NCI-H146 treated with DMSO at 0.1 percent for 48 hours (cell line): ENCODE data around the gene ADAM33.

Experiments used
- DNase-seq: peaks from one replicate; lab custom pipeline; 2025; ENCODE audit not compliant: unreplicated experiment; lab: John Stamatoyannopoulos, UW

The ADAM33 gene

GRCh38 chr20:3707508-3707899, 25.7 kb upstream of the ADAM33 start:
- no peak for DNase-seq

- DNase-seq, result no peak
Measured at GRCh38 chr20:3706774-3707507, 25.1 kb upstream of the ADAM33 start.

- no peak for DNase-seq
Measured at GRCh38 chr20:3705970-3706739, 24.3 kb upstream of the ADAM33 start.

GRCh38 chr20:3705491-3705969, 23.7 kb upstream of the ADAM33 start:
- no peak for DNase-seq

- DNase-seq, result no peak
Measured at GRCh38 chr20:3704087-3704486, 22.3 kb upstream of the ADAM33 start.

- DNase-seq, result no peak
Measured at GRCh38 chr20:3702611-3703391, 21.0 kb upstream of the ADAM33 start.

GRCh38 chr20:3701061-3701998, 19.5 kb upstream of the ADAM33 start:
- no peak for DNase-seq

- DNase-seq, result no peak
Measured at GRCh38 chr20:3699037-3699436, 17.2 kb upstream of the ADAM33 start.

GRCh38 chr20:3698591-3699001, 16.8 kb upstream of the ADAM33 start:
- DNase-seq, result no peak

- no peak for DNase-seq
Measured at GRCh38 chr20:3697588-3698305, 15.9 kb upstream of the ADAM33 start.

- no peak for DNase-seq
Measured at GRCh38 chr20:3696745-3697587, 15.2 kb upstream of the ADAM33 start.

- DNase-seq, result no peak
Measured at GRCh38 chr20:3696200-3696599, 14.4 kb upstream of the ADAM33 start.

GRCh38 chr20:3694864-3695263, 13.1 kb upstream of the ADAM33 start:
- no peak for DNase-seq

GRCh38 chr20:3693376-3693775, 11.6 kb upstream of the ADAM33 start:
- DNase-seq, result no peak

- no peak for DNase-seq
Measured at GRCh38 chr20:3692706-3693294, 11.0 kb upstream of the ADAM33 start.

- DNase-seq, result no peak
Measured at GRCh38 chr20:3691897-3692296, 10.1 kb upstream of the ADAM33 start.

- DNase-seq, result no peak
Measured at GRCh38 chr20:3691306-3691705, 9.5 kb upstream of the ADAM33 start.

GRCh38 chr20:3690413-3690812, 8.6 kb upstream of the ADAM33 start:
- DNase-seq, result no peak

- no peak for DNase-seq
Measured at GRCh38 chr20:3689978-3690377, 8.2 kb upstream of the ADAM33 start.
